GM10266 (cell line): Measurements from ENCODE around the gene PSD.

Experiments used
- DNase-seq: peaks from one replicate; pipeline ENCODE4 v3.0.0; 2012; ENCODE audit errors: extremely low spot score
- CTCF ChIP-seq: IDR thresholded peaks from 2 replicates; pipeline ENCODE4 v1.5.1; 2012; ENCODE audit warnings: mild to moderate bottlenecking, low read depth; ENCODE audit not compliant: control insufficient read depth, insufficient read depth; ENCODE audit errors: missing control alignments

The PSD gene

GRCh38 chr10:102432162-102432950, 13.8 kb upstream of the PSD start, which contains the start of gene CUEDC2:
Gene CUEDC2, minus strand, starts transcription at chr10:102432574. Its CDS starts 7,386 bp downstream, at chr10:102425188.
- TF ChIP-seq CTCF: no peak
- peak; percentile 88 for DNase-seq

GRCh38 chr10:102431452-102432124, 13.0 kb upstream of the PSD start:
- peak; percentile 18 for DNase-seq
- no peak for TF ChIP-seq CTCF

GRCh38 chr10:102429468-102429867, 10.9 kb upstream of the PSD start:
- no peak for DNase-seq

GRCh38 chr10:102426803-102427287, 8.3 kb upstream of the PSD start:
- no peak for DNase-seq
- no peak for TF ChIP-seq CTCF

More at GRCh38 chr10:102429468-102429867, 10.9 kb upstream of the PSD start:
- TF ChIP-seq CTCF: no peak

GRCh38 chr10:102425444-102425843, 6.9 kb upstream of the PSD start:
- DNase-seq: no peak
- TF ChIP-seq CTCF: no peak

- TF ChIP-seq CTCF: no peak
- no peak for DNase-seq
Observed at GRCh38 chr10:102424916-102425315, 6.3 kb upstream of the PSD start.

- TF ChIP-seq CTCF: no peak
- DNase-seq: no peak
Observed at GRCh38 chr10:102424145-102424544, 5.6 kb upstream of the PSD start.
